Esophagus muscularis mucosa (tissue), 4 donors: ENCODE measurements around the gene RCC2. TPM values are rescaled to one million over a fixed set of nuclear protein-coding genes. Genes with fewer than 3 reads are reported as not detected.

Experiments used
- DNase-seq: peaks from one replicate; pipeline ENCODE4 v3.0.0-alpha.2; 2017; ENCODE audit errors: extremely low spot score
- H3K27ac ChIP-seq, 4 donors: fragments of 200-600 bp; sonication (generic); replicated peaks in 1 of 4; 1 replicate in 3 of 4; 2 replicates in 1 of 4; pipeline ENCODE4 v1.5.1; 2016 to 2019; ENCODE audit warnings: mild to moderate bottlenecking in 1 of 4
- H3K27me3 ChIP-seq, 4 donors: fragments of 200-600 bp; sonication (generic); one replicate each; pipeline versions ENCODE4 v1.5.1 to v1.6.0; 2016 to 2019
- H3K36me3 ChIP-seq, 4 donors: fragments of 200-600 bp; sonication (generic); one replicate each; pipeline ENCODE4 v1.5.1; 2016 to 2019
- H3K4me1 ChIP-seq, 4 donors: fragments of 200-600 bp; sonication (generic); one replicate each; pipeline ENCODE4 v1.5.1; 2016 to 2019
- H3K4me3 ChIP-seq, 4 donors: fragments of 200-600 bp; sonication (generic); 1 replicate in 2 of 4; 2 replicates in 2 of 4; pipeline ENCODE4 v1.5.1; 2016 to 2019; ENCODE audit warnings: mild to moderate bottlenecking in 4 of 4, moderate library complexity in 1 of 4
- H3K9me3 ChIP-seq, 4 donors: fragments of 200-600 bp; sonication (generic); 1 replicate in 3 of 4; 2 replicates in 1 of 4; pipeline ENCODE4 v1.5.1; 2016 to 2019
- CTCF ChIP-seq, 3 experiments: fragments of 200-600 bp in 2 of 3; fragments of 450-650 bp in 1 of 3; sonication (generic) in 2 of 3; IDR thresholded peaks; one replicate each; pipeline ENCODE4 v1.5.1; 2017 to 2019; ENCODE audit warnings: antibody characterized with exemption in 3 of 3, mild to moderate bottlenecking in 2 of 3, moderate library complexity in 1 of 3
- EP300 ChIP-seq: sonication (generic); formaldehyde crosslinking; IDR thresholded peaks from one replicate; pipeline ENCODE4 v1.6.1; 2017; ENCODE audit warnings: antibody characterized with exemption
- POLR2A ChIP-seq: fragments of 450-650 bp; IDR thresholded peaks from one replicate; pipeline ENCODE4 v1.6.1; 2017; ENCODE audit warnings: antibody characterized with exemption, moderate library complexity, mild to moderate bottlenecking, low read depth
- POLR2AphosphoS5 ChIP-seq, 2 donors: sonication (generic); formaldehyde crosslinking; IDR thresholded peaks; one replicate each; pipeline ENCODE4 v1.6.1; 2017; ENCODE audit warnings: antibody characterized with exemption in 2 of 2
- WGBS: methylation state at CpG from one replicate; pipeline ENCODE4 v1.1.5; 2018; 5-methylcytosine and 5-hydroxymethylcytosine counted together
- intact Hi-C: fragments of 100-400 bp; cut with DNase I; formaldehyde crosslinking; loops from one replicate; pipeline ENCODE4 v1.15.1; 2023
- total RNA-seq, 4 donors: library from RNA; depleted of rRNA; stranded (reverse); fragments of >200 nt; gene quantifications; one replicate each; pipeline versions ENCODE4 v1.1.0 to v1.2.1, GENCODE V29; 2016

RCC2 gene
- total RNA-seq, 4 donors from 2014 or later: 12.0 to 22.6 (median 20.5) TPM

DNA sequence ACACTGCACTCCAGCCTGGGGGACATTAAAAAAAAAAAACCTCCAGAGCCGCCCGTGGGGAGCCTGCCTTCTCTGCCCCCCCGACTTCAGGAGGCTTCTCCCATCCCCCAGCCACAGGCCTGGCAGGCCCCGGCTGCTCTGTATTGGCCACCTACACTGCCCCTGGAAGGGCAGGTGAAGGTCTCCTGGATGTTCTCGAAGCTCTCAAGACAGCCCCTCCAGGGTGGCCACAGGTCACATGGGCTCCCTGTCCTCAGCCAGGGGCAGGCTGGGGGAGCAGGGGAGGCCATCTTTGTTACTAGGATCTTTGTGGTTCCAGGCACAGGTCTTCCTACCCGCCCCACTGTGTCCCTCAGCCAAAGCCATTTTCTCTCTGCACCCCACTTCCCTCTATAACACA lies 34.7 kb downstream of the RCC2 start:
- peaks cover 0 to 7% (median 0%) of the 10 kb centered on the region in 4 donors for H3K4me1 ChIP-seq
- WGBS: 58% methylated on average over 5 of the region's 6 CpGs
- no peaks in the 10 kb centered on the region for H3K9me3 ChIP-seq
- H3K27me3 ChIP-seq: no peaks in the 10 kb centered on the region
- H3K36me3 ChIP-seq: peaks cover 16 to 29% (median 26%) of the 10 kb centered on the region in 4 donors
- intact Hi-C loops: no loop called here
- DNase-seq: no peak
- no peak overlapping the region for H3K27ac ChIP-seq
- TF ChIP-seq POLR2A: no peak
- TF ChIP-seq POLR2AphosphoS5 (IDR thresholded peaks at IDR 0.05): no peak
- no peak for TF ChIP-seq CTCF (IDR thresholded peaks at IDR 0.05)
- TF ChIP-seq EP300: no peak
- H3K4me3 ChIP-seq: no peak overlapping the region

GRCh38 chr1:17404034-17404684 lies 35.3 kb downstream of the RCC2 start:
- H3K27ac ChIP-seq: no peak overlapping the region
- H3K36me3 ChIP-seq: peaks cover 10 to 23% (median 19%) of the 10 kb centered on the region in 4 donors
- DNase-seq: no peak
- H3K4me1 ChIP-seq: peaks cover 0 to 7% (median 0%) of the 10 kb centered on the region in 4 donors
- intact Hi-C loops: no loop called here
- no peaks in the 10 kb centered on the region for H3K27me3 ChIP-seq
- TF ChIP-seq POLR2A (no peak), EP300 (no peak), CTCF (IDR thresholded peaks at IDR 0.05) (no peak), POLR2AphosphoS5 (IDR thresholded peaks at IDR 0.05) (no peak)
- no peaks in the 10 kb centered on the region for H3K9me3 ChIP-seq
- 72% methylated on average over 14 of the region's 15 CpGs for WGBS
- no peak overlapping the region for H3K4me3 ChIP-seq

- Histone ChIP-seq H3K4me3 (no peak overlapping the region), H3K36me3 (peaks cover 1 to 12% (median 9%) of the 10 kb centered on the region in 4 donors), H3K27ac (no peak overlapping the region), H3K4me1 (peaks cover 0 to 7% (median 0%) of the 10 kb centered on the region in 4 donors), H3K9me3 (no peaks in the 10 kb centered on the region), H3K27me3 (no peaks in the 10 kb centered on the region)
- TF ChIP-seq EP300 (no peak), CTCF (IDR thresholded peaks at IDR 0.05) (no peak), POLR2AphosphoS5 (IDR thresholded peaks at IDR 0.05) (no peak), POLR2A (no peak)
- WGBS: 67% methylated on average over 1 of the region's 3 CpGs
- intact Hi-C loops: no loop called here
- no peak for DNase-seq
These were observed 36.4 kb downstream of the RCC2 start for GRCh38 chr1:17403081-17403480.

DNA sequence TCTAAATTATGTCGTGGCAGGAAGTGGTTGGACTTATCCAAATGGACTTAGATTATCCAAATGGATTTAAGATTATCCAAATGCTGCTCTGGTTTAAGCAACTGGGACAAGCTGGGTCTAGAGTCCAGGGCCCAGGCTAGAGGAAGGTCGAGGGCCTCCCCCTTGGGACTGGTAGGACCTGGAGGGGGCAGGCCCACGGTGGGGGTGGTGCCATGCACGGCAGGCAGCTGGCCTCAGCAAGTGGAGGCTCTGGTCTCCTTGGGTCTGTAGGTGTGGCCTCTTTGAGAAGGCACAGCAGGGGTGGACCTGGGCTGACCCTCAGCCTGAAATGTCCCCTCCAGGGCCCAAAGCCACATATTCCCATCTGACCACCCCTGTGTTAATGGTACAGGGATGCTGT lies 37.6 kb downstream of the RCC2 start:
- Histone ChIP-seq H3K36me3 (no peaks in the 10 kb centered on the region), H3K27ac (no peak overlapping the region), H3K4me3 (no peak overlapping the region), H3K27me3 (no peaks in the 10 kb centered on the region), H3K4me1 (peaks cover 0 to 7% (median 0%) of the 10 kb centered on the region in 4 donors), H3K9me3 (no peaks in the 10 kb centered on the region)
- intact Hi-C loops: no loop called here
- no peak for DNase-seq
- 50% methylated on average over 4 of the region's 4 CpGs for WGBS
- TF ChIP-seq EP300: no peak
- no peak for TF ChIP-seq CTCF (IDR thresholded peaks at IDR 0.05)
- no peak for TF ChIP-seq POLR2AphosphoS5 (IDR thresholded peaks at IDR 0.05)
- no peak for TF ChIP-seq POLR2A
